Measurements from ENCODE around the gene ZC3H4.

The ZC3H4 gene

GRCh38 chr19:47026889-47027288, 86.7 kb downstream of the ZC3H4 start:
- TF ChIP-seq ARNTL (CRISPR knock-in tag; IDR thresholded peaks at IDR 0.05; ENCODE audit: borderline replicate concordance, low read depth) (no peak), CSRNP3 (CRISPR knock-in tag; IDR thresholded peaks at IDR 0.05) (no peak), BACH2 (CRISPR knock-in tag; IDR thresholded peaks at IDR 0.05; ENCODE audit: borderline replicate concordance) (no peak), OSR1 (CRISPR knock-in tag; IDR thresholded peaks at IDR 0.05) (no peak), POU6F1 (CRISPR knock-in tag; IDR thresholded peaks at IDR 0.05; ENCODE audit: borderline replicate concordance, low read depth) (no peak), ESRRG (CRISPR knock-in tag; IDR thresholded peaks at IDR 0.05) (no peak)
- TF ChIP-seq, protein P1, sequence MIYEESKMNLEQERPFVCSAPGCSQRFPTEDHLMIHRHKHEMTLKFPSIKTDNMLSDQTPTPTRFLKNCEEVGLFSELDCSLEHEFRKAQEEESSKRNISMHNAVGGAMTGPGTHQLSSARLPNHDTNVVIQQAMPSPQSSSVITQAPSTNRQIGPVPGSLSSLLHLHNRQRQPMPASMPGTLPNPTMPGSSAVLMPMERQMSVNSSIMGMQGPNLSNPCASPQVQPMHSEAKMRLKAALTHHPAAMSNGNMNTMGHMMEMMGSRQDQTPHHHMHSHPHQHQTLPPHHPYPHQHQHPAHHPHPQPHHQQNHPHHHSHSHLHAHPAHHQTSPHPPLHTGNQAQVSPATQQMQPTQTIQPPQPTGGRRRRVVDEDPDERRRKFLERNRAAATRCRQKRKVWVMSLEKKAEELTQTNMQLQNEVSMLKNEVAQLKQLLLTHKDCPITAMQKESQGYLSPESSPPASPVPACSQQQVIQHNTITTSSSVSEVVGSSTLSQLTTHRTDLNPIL (CRISPR knock-in tag; IDR thresholded peaks at IDR 0.05; ENCODE audit: low read depth) = no peak
- ATAC-seq = no peak

DNA sequence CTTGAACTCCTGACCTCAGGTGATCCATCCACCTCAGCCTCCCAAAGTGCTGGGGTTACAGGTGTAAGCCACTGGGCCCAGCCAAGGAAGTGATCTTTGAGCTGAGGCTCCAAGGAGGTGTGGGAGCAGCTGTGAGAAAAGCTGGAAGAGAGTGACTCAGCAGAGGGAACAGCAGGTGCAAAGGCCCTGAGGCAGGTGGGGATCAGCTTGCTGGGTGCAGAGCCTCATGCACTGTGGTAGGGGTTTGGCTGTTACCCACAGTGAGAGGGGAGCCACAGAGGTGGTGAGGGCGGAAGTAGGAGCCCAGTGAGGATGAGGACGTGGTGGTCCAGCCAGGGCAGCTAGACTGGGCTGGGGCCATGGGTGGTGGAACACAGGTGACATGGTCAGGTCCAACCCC, 87.4 kb downstream of the ZC3H4 start:
- ATAC-seq = no peak
- TF ChIP-seq CSDC2 (CRISPR knock-in tag; IDR thresholded peaks at IDR 0.05) = no peak
- TF ChIP-seq, protein P2, sequence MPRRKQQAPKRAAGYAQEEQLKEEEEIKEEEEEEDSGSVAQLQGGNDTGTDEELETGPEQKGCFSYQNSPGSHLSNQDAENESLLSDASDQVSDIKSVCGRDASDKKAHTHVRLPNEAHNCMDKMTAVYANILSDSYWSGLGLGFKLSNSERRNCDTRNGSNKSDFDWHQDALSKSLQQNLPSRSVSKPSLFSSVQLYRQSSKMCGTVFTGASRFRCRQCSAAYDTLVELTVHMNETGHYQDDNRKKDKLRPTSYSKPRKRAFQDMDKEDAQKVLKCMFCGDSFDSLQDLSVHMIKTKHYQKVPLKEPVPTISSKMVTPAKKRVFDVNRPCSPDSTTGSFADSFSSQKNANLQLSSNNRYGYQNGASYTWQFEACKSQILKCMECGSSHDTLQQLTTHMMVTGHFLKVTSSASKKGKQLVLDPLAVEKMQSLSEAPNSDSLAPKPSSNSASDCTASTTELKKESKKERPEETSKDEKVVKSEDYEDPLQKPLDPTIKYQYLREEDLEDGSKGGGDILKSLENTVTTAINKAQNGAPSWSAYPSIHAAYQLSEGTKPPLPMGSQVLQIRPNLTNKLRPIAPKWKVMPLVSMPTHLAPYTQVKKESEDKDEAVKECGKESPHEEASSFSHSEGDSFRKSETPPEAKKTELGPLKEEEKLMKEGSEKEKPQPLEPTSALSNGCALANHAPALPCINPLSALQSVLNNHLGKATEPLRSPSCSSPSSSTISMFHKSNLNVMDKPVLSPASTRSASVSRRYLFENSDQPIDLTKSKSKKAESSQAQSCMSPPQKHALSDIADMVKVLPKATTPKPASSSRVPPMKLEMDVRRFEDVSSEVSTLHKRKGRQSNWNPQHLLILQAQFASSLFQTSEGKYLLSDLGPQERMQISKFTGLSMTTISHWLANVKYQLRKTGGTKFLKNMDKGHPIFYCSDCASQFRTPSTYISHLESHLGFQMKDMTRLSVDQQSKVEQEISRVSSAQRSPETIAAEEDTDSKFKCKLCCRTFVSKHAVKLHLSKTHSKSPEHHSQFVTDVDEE (CRISPR knock-in tag; IDR thresholded peaks at IDR 0.05) = no peak
- no peak for TF ChIP-seq BACH2 (CRISPR knock-in tag; IDR thresholded peaks at IDR 0.05; ENCODE audit: borderline replicate concordance)
- TF ChIP-seq CSRNP3 (CRISPR knock-in tag; IDR thresholded peaks at IDR 0.05) = no peak
- no peak for TF ChIP-seq TOX (CRISPR knock-in tag; IDR thresholded peaks at IDR 0.05; ENCODE audit: borderline replicate concordance)
- no peak for TF ChIP-seq TCF4 (CRISPR knock-in tag; IDR thresholded peaks at IDR 0.05; ENCODE audit: borderline replicate concordance)
- no peak for TF ChIP-seq ESRRG (CRISPR knock-in tag; IDR thresholded peaks at IDR 0.05)
- no peak for TF ChIP-seq PATZ1 (CRISPR knock-in tag; IDR thresholded peaks at IDR 0.05; ENCODE audit: borderline replicate concordance)
- no peak for TF ChIP-seq ZNF565 (CRISPR knock-in tag; conservative IDR thresholded peaks at IDR 0.05; ENCODE audit: low read depth)
- TF ChIP-seq SNAI2 (CRISPR knock-in tag; IDR thresholded peaks at IDR 0.05) = no peak
- TF ChIP-seq ZFP30 (CRISPR knock-in tag; IDR thresholded peaks at IDR 0.05) = no peak
- TF ChIP-seq ZNF8 (CRISPR knock-in tag; IDR thresholded peaks at IDR 0.05) = no peak
- no peak for TF ChIP-seq ARNTL (CRISPR knock-in tag; IDR thresholded peaks at IDR 0.05; ENCODE audit: borderline replicate concordance, low read depth)
- TF ChIP-seq GLIS3 (CRISPR knock-in tag; IDR thresholded peaks at IDR 0.05) = no peak
- TF ChIP-seq PPARA (CRISPR knock-in tag; IDR thresholded peaks at IDR 0.05; ENCODE audit: borderline replicate concordance) = no peak
- TF ChIP-seq ISL1 (CRISPR knock-in tag; IDR thresholded peaks at IDR 0.05) = no peak
- TF ChIP-seq RARB (CRISPR knock-in tag; IDR thresholded peaks at IDR 0.05) = no peak
- TF ChIP-seq ZNF70 (CRISPR knock-in tag; IDR thresholded peaks at IDR 0.05) = no peak
- TF ChIP-seq POU6F1 (CRISPR knock-in tag; IDR thresholded peaks at IDR 0.05; ENCODE audit: borderline replicate concordance, low read depth) = no peak
